ENCODE measurements around the gene AZIN2.
"Not testable (repeated sequence)": the region's sequence is repeated elsewhere in the genome, so short reads cannot be mapped to it uniquely, and the experiment has no call there.

Gene AZIN2

GRCh38 chr1:33120436-33121231 is 39.7 kb downstream of the AZIN2 start:
- in situ Hi-C loops (cut with MboI; ENCODE audit: low pct_unique_long_range_greater_than_20kb, low sequenced_read_pairs) = no loop called here
- DNase-seq = no peak

GRCh38 chr1:33121728-33122127 is 40.8 kb downstream of the AZIN2 start:
- no peak for DNase-seq
- in situ Hi-C loops (cut with MboI; ENCODE audit: low pct_unique_long_range_greater_than_20kb, low sequenced_read_pairs) = no loop called here

GRCh38 chr1:33122483-33123178 is 41.7 kb downstream of the AZIN2 start:
- in situ Hi-C loops (cut with MboI; ENCODE audit: low pct_unique_long_range_greater_than_20kb, low sequenced_read_pairs) = no loop called here

GRCh38 chr1:33123266-33123665 is 42.3 kb downstream of the AZIN2 start:
- no peak for DNase-seq
- in situ Hi-C loops (cut with MboI; ENCODE audit: low pct_unique_long_range_greater_than_20kb, low sequenced_read_pairs) = no loop called here

More at GRCh38 chr1:33122483-33123178, 41.7 kb downstream of the AZIN2 start:
- DNase-seq = peak; percentile 40

- DNase-seq = not testable (repeated sequence)
- in situ Hi-C loops (cut with MboI; ENCODE audit: low pct_unique_long_range_greater_than_20kb, low sequenced_read_pairs) = loop anchor here (25.0 kb wide), 1 partner anchor 338 kb away; the partner anchor contains the start of gene ZSCAN20
These were observed 43.7 kb downstream of the AZIN2 start for GRCh38 chr1:33124647-33125046.

GRCh38 chr1:33126411-33127000 is 45.6 kb downstream of the AZIN2 start:
- DNase-seq = no peak
- in situ Hi-C loops (cut with MboI; ENCODE audit: low pct_unique_long_range_greater_than_20kb, low sequenced_read_pairs) = loop anchor here (25.0 kb wide), 1 partner anchor 336 kb away; the partner anchor contains the start of gene ZSCAN20

- in situ Hi-C loops (cut with MboI; ENCODE audit: low pct_unique_long_range_greater_than_20kb, low sequenced_read_pairs) = loop anchor here (25.0 kb wide), 1 partner anchor 335 kb away; the partner anchor contains the start of gene ZSCAN20
- peak; percentile 99 for DNase-seq
These were observed 46.3 kb downstream of the AZIN2 start for GRCh38 chr1:33127001-33127823.

GRCh38 chr1:33128781-33129180 is 47.8 kb downstream of the AZIN2 start:
- in situ Hi-C loops (cut with MboI; ENCODE audit: low pct_unique_long_range_greater_than_20kb, low sequenced_read_pairs) = loop anchor here (25.0 kb wide), 1 partner anchor 334 kb away; the partner anchor contains the start of gene ZSCAN20
- no peak for DNase-seq

- in situ Hi-C loops (cut with MboI; ENCODE audit: low pct_unique_long_range_greater_than_20kb, low sequenced_read_pairs) = loop anchor here (25.0 kb wide), 1 partner anchor 332 kb away; the partner anchor contains the start of gene ZSCAN20
- DNase-seq = no peak
These were observed 49.3 kb downstream of the AZIN2 start for GRCh38 chr1:33130297-33130696.

GRCh38 chr1:33131191-33131590 is 50.2 kb downstream of the AZIN2 start:
- DNase-seq = no peak
- in situ Hi-C loops (cut with MboI; ENCODE audit: low pct_unique_long_range_greater_than_20kb, low sequenced_read_pairs) = loop anchor here (25.0 kb wide), 1 partner anchor 331 kb away; the partner anchor contains the start of gene ZSCAN20

GRCh38 chr1:33132549-33132948 is 51.6 kb downstream of the AZIN2 start:
- in situ Hi-C loops (cut with MboI; ENCODE audit: low pct_unique_long_range_greater_than_20kb, low sequenced_read_pairs) = loop anchor here (25.0 kb wide), 1 partner anchor 330 kb away; the partner anchor contains the start of gene ZSCAN20
- DNase-seq = no peak

- in situ Hi-C loops (cut with MboI; ENCODE audit: low pct_unique_long_range_greater_than_20kb, low sequenced_read_pairs) = loop anchor here (25.0 kb wide), 1 partner anchor 329 kb away; the partner anchor contains the start of gene ZSCAN20
- DNase-seq = no peak
These were observed 52.6 kb downstream of the AZIN2 start for GRCh38 chr1:33133478-33134105.

- not testable (repeated sequence) for DNase-seq
- in situ Hi-C loops (cut with MboI; ENCODE audit: low pct_unique_long_range_greater_than_20kb, low sequenced_read_pairs) = loop anchor here (25.0 kb wide), 1 partner anchor 326 kb away; the partner anchor contains the start of gene ZSCAN20
These were observed 55.1 kb downstream of the AZIN2 start for GRCh38 chr1:33136041-33136440.

- peak; percentile 30 for DNase-seq
These were observed 56.8 kb downstream of the AZIN2 start for GRCh38 chr1:33137800-33138199.

GRCh38 chr1:33140153-33141149 is 59.5 kb downstream of the AZIN2 start:
- in situ Hi-C loops (cut with MboI; ENCODE audit: low pct_unique_long_range_greater_than_20kb, low sequenced_read_pairs) = loop anchor here (25.0 kb wide), 1 partner anchor 322 kb away; the partner anchor contains the start of gene ZSCAN20
- DNase-seq = no peak

More at GRCh38 chr1:33137800-33138199, 56.8 kb downstream of the AZIN2 start:
- in situ Hi-C loops (cut with MboI; ENCODE audit: low pct_unique_long_range_greater_than_20kb, low sequenced_read_pairs) = loop anchor here (25.0 kb wide), 1 partner anchor 325 kb away; the partner anchor contains the start of gene ZSCAN20

GRCh38 chr1:33141216-33141615 is 60.3 kb downstream of the AZIN2 start:
- in situ Hi-C loops (cut with MboI; ENCODE audit: low pct_unique_long_range_greater_than_20kb, low sequenced_read_pairs) = loop anchor here (25.0 kb wide), 1 partner anchor 321 kb away; the partner anchor contains the start of gene ZSCAN20

GRCh38 chr1:33141781-33142180 is 60.8 kb downstream of the AZIN2 start:
- DNase-seq = no peak
- in situ Hi-C loops (cut with MboI; ENCODE audit: low pct_unique_long_range_greater_than_20kb, low sequenced_read_pairs) = loop anchor here (25.0 kb wide), 1 partner anchor 321 kb away; the partner anchor contains the start of gene ZSCAN20

More at GRCh38 chr1:33141216-33141615, 60.3 kb downstream of the AZIN2 start:
- DNase-seq = no peak

Measured in KBM-7 (cell line).